ENCODE data around the gene EHD2. TPM values are rescaled to one million over a fixed set of nuclear protein-coding genes. Genes with fewer than 3 reads are reported as not detected.

EHD2 gene
- total RNA-seq, 1 experiment from 2014 or later, result 60.5 TPM

DNA sequence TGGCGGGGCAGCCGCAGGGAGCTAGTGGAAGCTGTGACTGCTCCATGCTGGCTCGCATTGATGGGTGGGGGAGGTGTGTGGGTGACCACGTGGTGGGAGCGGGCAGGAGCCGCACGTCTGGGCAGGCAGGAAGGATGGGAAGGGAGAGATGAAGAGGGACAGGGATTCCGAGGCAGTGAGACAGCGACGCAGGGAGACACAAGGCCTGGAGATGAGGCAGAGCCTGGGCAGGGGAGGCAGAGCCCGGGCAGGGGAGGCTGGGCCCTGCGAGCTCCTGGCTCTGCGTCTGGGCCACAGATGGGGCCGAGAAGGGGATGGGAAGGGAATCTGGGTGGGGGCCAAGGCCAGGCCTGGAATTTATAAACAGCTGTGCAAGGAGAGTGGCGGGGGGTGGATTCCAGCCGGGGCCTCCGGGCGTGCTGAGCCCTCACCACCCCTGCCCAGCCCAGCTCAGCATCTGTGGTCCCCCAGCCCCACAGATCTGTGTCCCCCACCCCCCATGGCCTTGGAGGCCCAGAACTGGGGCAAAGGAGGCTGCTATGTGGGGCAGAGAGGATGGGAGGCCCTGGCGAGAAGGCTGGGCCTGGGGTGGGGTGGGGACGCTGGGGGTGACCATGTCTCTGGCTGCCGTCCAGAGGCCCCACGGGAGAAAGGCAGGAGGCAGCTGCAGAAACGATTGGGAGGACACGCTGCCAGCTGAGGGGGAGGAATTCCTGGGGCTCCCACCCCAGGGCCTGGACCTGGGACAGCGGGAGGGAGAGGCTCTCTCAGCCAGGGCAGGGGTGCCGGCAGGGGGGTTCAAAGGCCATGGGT, 6.0 kb downstream of the EHD2 start:
- Histone ChIP-seq H3K27me3 (ENCODE audit: insufficient read depth, low read length) (no peaks in the 10 kb centered on the region), H3K9ac (ENCODE audit: low read length) (no peak overlapping the region), H4K20me1 (ENCODE audit: insufficient read depth) (no peaks in the 10 kb centered on the region), H3K36me3 (ENCODE audit: control insufficient read depth in 1 of 2, insufficient read depth in 2 of 2, low read length in 2 of 2) (peaks cover 3 to 12% of the 10 kb centered on the region in 2 experiments; a peak in 1 of 4 replicates), H3K4me2 (ENCODE audit: low read length) (no peak overlapping the region), H3K9me2 (ENCODE audit: insufficient read depth) (no peaks in the 10 kb centered on the region), H2AFZ (ENCODE audit: low read depth, low read length, poor library complexity, severe bottlenecking) (no peak overlapping the region), H3K9me3 (ENCODE audit: control insufficient read depth in 1 of 2, insufficient read depth in 1 of 2, low read depth in 1 of 2, low read length in 2 of 2) (no peaks in the 10 kb centered on the region), H3K4me3 (replicated peaks in 1 of 2; ENCODE audit: low read depth in 1 of 2, low read length in 2 of 2) (no peak overlapping the region), H3K79me2 (ENCODE audit: insufficient read depth, low read length) (peaks cover 33% of the 10 kb centered on the region), H3K27ac (ENCODE audit: low read depth, low read length) (no peak overlapping the region), H3K4me1 (ENCODE audit: control insufficient read depth in 1 of 2, insufficient read depth in 2 of 2, low read length in 2 of 2) (peaks cover 9 to 33% of the 10 kb centered on the region in 2 experiments; a peak in 3 of 4 replicates)
- intact Hi-C loops (cut with micrococcal nuclease), result no loop called here
- ChIA-PET POLR2A (interaction anchor here (1.2 kb wide), 1 partner anchor 26 kb away, joined by 3 read pairs; the partner anchor contains the start of gene NOP53), CTCF (no interaction called here), RAD21 (ENCODE audit: low non-redundant PET in 1 of 2, low total read pairs in 2 of 2, uncharacterized antibody in 2 of 2, unreplicated experiment in 2 of 2) (no interaction called here)
- DNase-seq (ENCODE audit: low read depth, low spot score) (no peak), ATAC-seq (peak; percentile 21; the same call in 1 of the 2 replicates)
- TF ChIP-seq SIN3A (IDR thresholded peaks at IDR 0.05; ENCODE audit: low read depth), result no peak
- TF ChIP-seq SP1 (IDR thresholded peaks at IDR 0.05; ENCODE audit: low read depth), result no peak
- no peak for TF ChIP-seq YY1 (IDR thresholded peaks at IDR 0.05; ENCODE audit: extremely low read depth, insufficient replicate concordance, low read depth, low read length)
- no peak for TF ChIP-seq FOSL1 (IDR thresholded peaks at IDR 0.05; ENCODE audit: low read depth)
- TF ChIP-seq ZFX (IDR thresholded peaks at IDR 0.05), result no peak
- TF ChIP-seq POLR2A (IDR thresholded peaks at IDR 0.05; ENCODE audit: borderline replicate concordance, extremely low read depth, insufficient read depth, insufficient read length), result no peak
- TF ChIP-seq EZH2phosphoT487 (IDR thresholded peaks at IDR 0.05; ENCODE audit: borderline replicate concordance), result no peak
- TF ChIP-seq ELF1 (IDR thresholded peaks at IDR 0.05; ENCODE audit: borderline replicate concordance, low read depth), result no peak
- TF ChIP-seq SRF (IDR thresholded peaks at IDR 0.05; ENCODE audit: low read depth), result no peak
- TF ChIP-seq, protein P1, sequence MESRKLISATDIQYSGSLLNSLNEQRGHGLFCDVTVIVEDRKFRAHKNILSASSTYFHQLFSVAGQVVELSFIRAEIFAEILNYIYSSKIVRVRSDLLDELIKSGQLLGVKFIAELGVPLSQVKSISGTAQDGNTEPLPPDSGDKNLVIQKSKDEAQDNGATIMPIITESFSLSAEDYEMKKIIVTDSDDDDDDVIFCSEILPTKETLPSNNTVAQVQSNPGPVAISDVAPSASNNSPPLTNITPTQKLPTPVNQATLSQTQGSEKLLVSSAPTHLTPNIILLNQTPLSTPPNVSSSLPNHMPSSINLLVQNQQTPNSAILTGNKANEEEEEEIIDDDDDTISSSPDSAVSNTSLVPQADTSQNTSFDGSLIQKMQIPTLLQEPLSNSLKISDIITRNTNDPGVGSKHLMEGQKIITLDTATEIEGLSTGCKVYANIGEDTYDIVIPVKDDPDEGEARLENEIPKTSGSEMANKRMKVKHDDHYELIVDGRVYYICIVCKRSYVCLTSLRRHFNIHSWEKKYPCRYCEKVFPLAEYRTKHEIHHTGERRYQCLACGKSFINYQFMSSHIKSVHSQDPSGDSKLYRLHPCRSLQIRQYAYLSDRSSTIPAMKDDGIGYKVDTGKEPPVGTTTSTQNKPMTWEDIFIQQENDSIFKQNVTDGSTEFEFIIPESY (IDR thresholded peaks at IDR 0.05; ENCODE audit: extremely low read depth, insufficient replicate concordance, low read length), result no peak
- TF ChIP-seq, protein P2, sequence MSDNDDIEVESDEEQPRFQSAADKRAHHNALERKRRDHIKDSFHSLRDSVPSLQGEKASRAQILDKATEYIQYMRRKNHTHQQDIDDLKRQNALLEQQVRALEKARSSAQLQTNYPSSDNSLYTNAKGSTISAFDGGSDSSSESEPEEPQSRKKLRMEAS (IDR thresholded peaks at IDR 0.05), result no peak
- no peak for TF ChIP-seq EZH2 (IDR thresholded peaks at IDR 0.05)
- TF ChIP-seq ZNF274 (IDR thresholded peaks at IDR 0.05; ENCODE audit: low read depth, low read length), result no peak
- TF ChIP-seq RAD21 (IDR thresholded peaks at IDR 0.05; ENCODE audit: low read depth), result no peak
- no peak for TF ChIP-seq JUND (IDR thresholded peaks at IDR 0.05)
- no peak for TF ChIP-seq CBX3 (IDR thresholded peaks at IDR 0.05; ENCODE audit: low read depth)
- TF ChIP-seq EGR1 (IDR thresholded peaks at IDR 0.05; ENCODE audit: low read depth), result no peak
- TF ChIP-seq, protein P3, sequence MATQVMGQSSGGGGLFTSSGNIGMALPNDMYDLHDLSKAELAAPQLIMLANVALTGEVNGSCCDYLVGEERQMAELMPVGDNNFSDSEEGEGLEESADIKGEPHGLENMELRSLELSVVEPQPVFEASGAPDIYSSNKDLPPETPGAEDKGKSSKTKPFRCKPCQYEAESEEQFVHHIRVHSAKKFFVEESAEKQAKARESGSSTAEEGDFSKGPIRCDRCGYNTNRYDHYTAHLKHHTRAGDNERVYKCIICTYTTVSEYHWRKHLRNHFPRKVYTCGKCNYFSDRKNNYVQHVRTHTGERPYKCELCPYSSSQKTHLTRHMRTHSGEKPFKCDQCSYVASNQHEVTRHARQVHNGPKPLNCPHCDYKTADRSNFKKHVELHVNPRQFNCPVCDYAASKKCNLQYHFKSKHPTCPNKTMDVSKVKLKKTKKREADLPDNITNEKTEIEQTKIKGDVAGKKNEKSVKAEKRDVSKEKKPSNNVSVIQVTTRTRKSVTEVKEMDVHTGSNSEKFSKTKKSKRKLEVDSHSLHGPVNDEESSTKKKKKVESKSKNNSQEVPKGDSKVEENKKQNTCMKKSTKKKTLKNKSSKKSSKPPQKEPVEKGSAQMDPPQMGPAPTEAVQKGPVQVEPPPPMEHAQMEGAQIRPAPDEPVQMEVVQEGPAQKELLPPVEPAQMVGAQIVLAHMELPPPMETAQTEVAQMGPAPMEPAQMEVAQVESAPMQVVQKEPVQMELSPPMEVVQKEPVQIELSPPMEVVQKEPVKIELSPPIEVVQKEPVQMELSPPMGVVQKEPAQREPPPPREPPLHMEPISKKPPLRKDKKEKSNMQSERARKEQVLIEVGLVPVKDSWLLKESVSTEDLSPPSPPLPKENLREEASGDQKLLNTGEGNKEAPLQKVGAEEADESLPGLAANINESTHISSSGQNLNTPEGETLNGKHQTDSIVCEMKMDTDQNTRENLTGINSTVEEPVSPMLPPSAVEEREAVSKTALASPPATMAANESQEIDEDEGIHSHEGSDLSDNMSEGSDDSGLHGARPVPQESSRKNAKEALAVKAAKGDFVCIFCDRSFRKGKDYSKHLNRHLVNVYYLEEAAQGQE (IDR thresholded peaks at IDR 0.05; ENCODE audit: low read depth), result no peak
- TF ChIP-seq CEBPB (IDR thresholded peaks at IDR 0.05; ENCODE audit: low read depth), result no peak
- TF ChIP-seq, protein P4, sequence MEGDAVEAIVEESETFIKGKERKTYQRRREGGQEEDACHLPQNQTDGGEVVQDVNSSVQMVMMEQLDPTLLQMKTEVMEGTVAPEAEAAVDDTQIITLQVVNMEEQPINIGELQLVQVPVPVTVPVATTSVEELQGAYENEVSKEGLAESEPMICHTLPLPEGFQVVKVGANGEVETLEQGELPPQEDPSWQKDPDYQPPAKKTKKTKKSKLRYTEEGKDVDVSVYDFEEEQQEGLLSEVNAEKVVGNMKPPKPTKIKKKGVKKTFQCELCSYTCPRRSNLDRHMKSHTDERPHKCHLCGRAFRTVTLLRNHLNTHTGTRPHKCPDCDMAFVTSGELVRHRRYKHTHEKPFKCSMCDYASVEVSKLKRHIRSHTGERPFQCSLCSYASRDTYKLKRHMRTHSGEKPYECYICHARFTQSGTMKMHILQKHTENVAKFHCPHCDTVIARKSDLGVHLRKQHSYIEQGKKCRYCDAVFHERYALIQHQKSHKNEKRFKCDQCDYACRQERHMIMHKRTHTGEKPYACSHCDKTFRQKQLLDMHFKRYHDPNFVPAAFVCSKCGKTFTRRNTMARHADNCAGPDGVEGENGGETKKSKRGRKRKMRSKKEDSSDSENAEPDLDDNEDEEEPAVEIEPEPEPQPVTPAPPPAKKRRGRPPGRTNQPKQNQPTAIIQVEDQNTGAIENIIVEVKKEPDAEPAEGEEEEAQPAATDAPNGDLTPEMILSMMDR (IDR thresholded peaks at IDR 0.05 in 2 of 3, conservative IDR thresholded peaks at IDR 0.05 in 1 of 3; ENCODE audit: borderline replicate concordance in 1 of 3, insufficient read depth in 1 of 3, low read depth in 2 of 3, low read length in 2 of 3), result no peak
- no TSS peak for BruUV-seq (replicated peaks)

Measured in HCT116 (cell line).